22Rv1 (cell line): ENCODE measurements around the gene KBTBD7.

ENCODE experiments used
- ZFX ChIP-seq: fragments of 450-650 bp; IDR thresholded peaks from 2 replicates; pipeline ENCODE4 v1.6.1; 2017; ENCODE audit warnings: antibody characterized with exemption, borderline replicate concordance
- TF ChIP-seq, protein P1 (sequence below): fragments of 450-650 bp; IDR thresholded peaks from 2 replicates; pipeline ENCODE4 v1.5.1; 2017; ENCODE audit warnings: mild to moderate bottlenecking

DNA sequence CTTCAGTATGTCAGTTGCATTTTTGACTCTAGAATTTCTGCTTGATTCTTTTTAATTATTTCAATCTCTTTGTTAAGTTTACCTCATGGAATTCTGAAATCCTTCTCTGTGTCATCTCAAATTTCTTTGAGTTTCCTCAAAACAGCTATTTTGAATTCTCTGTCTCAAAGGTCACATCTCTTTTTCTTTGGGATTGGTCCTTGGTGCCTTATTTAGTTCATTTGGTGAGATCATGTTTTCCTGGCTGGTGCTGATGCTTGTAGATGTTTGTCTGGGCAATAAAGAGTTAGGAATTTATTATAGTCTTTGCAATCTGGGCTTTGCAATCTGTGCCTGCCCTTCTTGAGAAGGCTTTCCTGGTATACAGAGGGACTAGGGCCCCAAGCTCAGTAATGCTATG, 18.5 kb upstream of the KBTBD7 start:
- no peak for TF ChIP-seq ZFX
- TF ChIP-seq, protein P1, sequence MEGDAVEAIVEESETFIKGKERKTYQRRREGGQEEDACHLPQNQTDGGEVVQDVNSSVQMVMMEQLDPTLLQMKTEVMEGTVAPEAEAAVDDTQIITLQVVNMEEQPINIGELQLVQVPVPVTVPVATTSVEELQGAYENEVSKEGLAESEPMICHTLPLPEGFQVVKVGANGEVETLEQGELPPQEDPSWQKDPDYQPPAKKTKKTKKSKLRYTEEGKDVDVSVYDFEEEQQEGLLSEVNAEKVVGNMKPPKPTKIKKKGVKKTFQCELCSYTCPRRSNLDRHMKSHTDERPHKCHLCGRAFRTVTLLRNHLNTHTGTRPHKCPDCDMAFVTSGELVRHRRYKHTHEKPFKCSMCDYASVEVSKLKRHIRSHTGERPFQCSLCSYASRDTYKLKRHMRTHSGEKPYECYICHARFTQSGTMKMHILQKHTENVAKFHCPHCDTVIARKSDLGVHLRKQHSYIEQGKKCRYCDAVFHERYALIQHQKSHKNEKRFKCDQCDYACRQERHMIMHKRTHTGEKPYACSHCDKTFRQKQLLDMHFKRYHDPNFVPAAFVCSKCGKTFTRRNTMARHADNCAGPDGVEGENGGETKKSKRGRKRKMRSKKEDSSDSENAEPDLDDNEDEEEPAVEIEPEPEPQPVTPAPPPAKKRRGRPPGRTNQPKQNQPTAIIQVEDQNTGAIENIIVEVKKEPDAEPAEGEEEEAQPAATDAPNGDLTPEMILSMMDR, result no peak
